SH-SY5Y (cell line): Measurements from ENCODE around the gene FMN2.

ENCODE experiments used
- GATA2 ChIP-seq: IDR thresholded peaks from 2 replicates; pipeline ENCODE4 v1.6.1; 2011; ENCODE audit warnings: mild to moderate bottlenecking, low read depth, low read length
- GATA3 ChIP-seq: IDR thresholded peaks from 2 replicates; pipeline ENCODE4 v1.6.1; 2011; ENCODE audit warnings: low read depth, mild to moderate bottlenecking, low read length, moderate library complexity

- TF ChIP-seq GATA2, result no peak
- no peak for TF ChIP-seq GATA3
Measured at GRCh38 chr1:240073097-240073496, 18.6 kb upstream of the FMN2 start.
